Ishikawa (cell line): ENCODE data around the gene FAM168A.

ENCODE experiments used
- CEBPB ChIP-seq: IDR thresholded peaks from 2 replicates; pipeline ENCODE4 v1.6.1; 2012
- CREB1 ChIP-seq: IDR thresholded peaks from 2 replicates; pipeline ENCODE4 v1.6.1; 2012; ENCODE audit warnings: low read depth
- EGR1 ChIP-seq: IDR thresholded peaks from 2 replicates; pipeline ENCODE4 v1.6.1; 2012
- EP300 ChIP-seq: IDR thresholded peaks from 2 replicates; pipeline ENCODE4 v1.6.1; 2012; ENCODE audit warnings: borderline replicate concordance
- FOXM1 ChIP-seq: IDR thresholded peaks from 2 replicates; pipeline ENCODE4 v1.6.1; 2012; ENCODE audit warnings: low read depth, borderline replicate concordance
- MAX ChIP-seq: IDR thresholded peaks from 2 replicates; pipeline ENCODE4 v1.6.1; 2012
- NFIC ChIP-seq: IDR thresholded peaks from 2 replicates; pipeline ENCODE4 v1.6.1; 2012
- RAD21 ChIP-seq: IDR thresholded peaks from 2 replicates; pipeline ENCODE4 v1.6.1; 2012; ENCODE audit warnings: low read depth
- REST ChIP-seq: IDR thresholded peaks from 2 replicates; pipeline ENCODE4 v1.6.1; 2012; ENCODE audit warnings: low read depth, mild to moderate bottlenecking
- TAF1 ChIP-seq: IDR thresholded peaks from 2 replicates; pipeline ENCODE4 v1.6.1; 2012; ENCODE audit warnings: low read depth, mild to moderate bottlenecking
- TCF12 ChIP-seq: IDR thresholded peaks from 2 replicates; pipeline ENCODE4 v1.6.1; 2012; ENCODE audit warnings: low read depth
- TEAD4 ChIP-seq: IDR thresholded peaks from 2 replicates; pipeline ENCODE4 v1.6.1; 2012
- YY1 ChIP-seq: IDR thresholded peaks from 2 replicates; pipeline ENCODE4 v1.6.1; 2012; ENCODE audit warnings: low read depth
- ZBTB7A ChIP-seq: IDR thresholded peaks from 2 replicates; pipeline ENCODE4 v1.6.1; 2012; ENCODE audit warnings: low read depth
- TF ChIP-seq, protein P1 (sequence below): IDR thresholded peaks from 2 replicates; pipeline ENCODE4 v1.6.1; 2012

The FAM168A gene

DNA sequence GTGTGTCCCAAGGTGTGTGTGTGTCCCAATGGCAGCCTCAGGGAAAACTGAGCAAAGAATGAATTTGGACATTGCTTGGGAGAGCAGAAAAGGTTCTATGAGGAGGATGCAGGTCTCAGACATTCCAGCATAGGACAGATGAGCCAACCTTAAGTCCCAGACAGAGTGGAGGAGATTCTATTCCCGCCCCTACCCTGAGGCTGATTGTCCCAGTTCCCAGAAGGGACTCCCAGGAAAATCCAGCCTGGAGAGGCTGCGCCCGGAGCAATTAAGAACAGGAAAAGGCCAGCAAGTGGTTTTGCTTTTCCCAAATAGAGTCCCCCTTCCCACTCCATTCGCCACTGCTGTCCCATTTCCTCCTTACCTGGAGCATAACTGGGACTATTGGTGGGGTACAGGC, 167.6 kb downstream of the FAM168A start:
- TF ChIP-seq CEBPB (no peak), TAF1 (no peak), CREB1 (no peak), REST (no peak), ZBTB7A (no peak), NFIC (no peak), FOXM1 (no peak), YY1 (no peak), EGR1 (no peak), EP300 (no peak), TEAD4 (no peak), MAX (no peak), TCF12 (no peak), RAD21 (no peak)
- TF ChIP-seq, protein P1, sequence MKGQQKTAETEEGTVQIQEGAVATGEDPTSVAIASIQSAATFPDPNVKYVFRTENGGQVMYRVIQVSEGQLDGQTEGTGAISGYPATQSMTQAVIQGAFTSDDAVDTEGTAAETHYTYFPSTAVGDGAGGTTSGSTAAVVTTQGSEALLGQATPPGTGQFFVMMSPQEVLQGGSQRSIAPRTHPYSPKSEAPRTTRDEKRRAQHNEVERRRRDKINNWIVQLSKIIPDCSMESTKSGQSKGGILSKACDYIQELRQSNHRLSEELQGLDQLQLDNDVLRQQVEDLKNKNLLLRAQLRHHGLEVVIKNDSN, result no peak

- TF ChIP-seq EGR1, result no peak
- no peak for TF ChIP-seq NFIC
- TF ChIP-seq TEAD4, result no peak
- TF ChIP-seq, protein P1, result no peak
Measured at GRCh38 chr11:73429121-73429750, 168.7 kb downstream of the FAM168A start.

GRCh38 chr11:73428699-73429098, 169.2 kb downstream of the FAM168A start:
- TF ChIP-seq TEAD4, result no peak
- TF ChIP-seq YY1, result no peak
- no peak for TF ChIP-seq RAD21
- TF ChIP-seq CREB1, result no peak
- no peak for TF ChIP-seq EP300
- no peak for TF ChIP-seq ZBTB7A
- TF ChIP-seq EGR1, result no peak
- TF ChIP-seq CEBPB, result no peak
- no peak for TF ChIP-seq FOXM1
- TF ChIP-seq MAX, result no peak
- no peak for TF ChIP-seq REST

DNA sequence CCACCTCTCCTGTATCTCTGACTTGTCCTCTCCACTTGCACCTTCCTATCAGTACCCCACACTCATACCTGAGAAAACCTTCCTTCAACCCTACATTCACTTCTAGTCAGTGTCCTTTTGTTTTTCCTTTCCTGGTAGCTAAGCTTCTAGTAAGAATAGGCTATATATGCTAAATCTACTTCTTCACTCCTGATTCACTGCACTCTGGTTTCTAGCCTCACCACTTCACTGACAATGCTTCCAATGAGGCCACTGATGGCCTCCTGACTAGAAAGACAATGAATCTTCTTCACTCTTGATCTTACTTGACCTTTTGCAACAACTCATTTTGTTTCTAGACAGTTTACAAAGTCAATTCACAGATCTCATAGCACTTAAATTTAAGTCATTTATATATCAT, 169.7 kb downstream of the FAM168A start:
- no peak for TF ChIP-seq ZBTB7A

GRCh38 chr11:73426219-73426850, 171.6 kb downstream of the FAM168A start:
- TF ChIP-seq, protein P1, result no peak
- TF ChIP-seq RAD21 (no peak), TEAD4 (no peak), EP300 (no peak), ZBTB7A (no peak), TAF1 (no peak), FOXM1 (no peak), NFIC (no peak), CREB1 (no peak), MAX (no peak), TCF12 (no peak), CEBPB (no peak), REST (no peak), EGR1 (no peak)
